HG03108 (cell line): ENCODE data around the gene PSMD3.
A peak's percentile ranks its signal among the peaks of the same experiment; 100 is the strongest.
"Not testable (repeated sequence)": the region's sequence is repeated elsewhere in the genome, so short reads cannot be mapped to it uniquely, and the experiment has no call there.

Experiments
- ATAC-seq: cut with Tn5 transposase; IDR thresholded peaks from one replicate; pipeline ENCODE4 v1.9.1; 2021; ENCODE audit warnings: moderate library complexity; ENCODE audit not compliant: unreplicated experiment

The PSMD3 gene

DNA sequence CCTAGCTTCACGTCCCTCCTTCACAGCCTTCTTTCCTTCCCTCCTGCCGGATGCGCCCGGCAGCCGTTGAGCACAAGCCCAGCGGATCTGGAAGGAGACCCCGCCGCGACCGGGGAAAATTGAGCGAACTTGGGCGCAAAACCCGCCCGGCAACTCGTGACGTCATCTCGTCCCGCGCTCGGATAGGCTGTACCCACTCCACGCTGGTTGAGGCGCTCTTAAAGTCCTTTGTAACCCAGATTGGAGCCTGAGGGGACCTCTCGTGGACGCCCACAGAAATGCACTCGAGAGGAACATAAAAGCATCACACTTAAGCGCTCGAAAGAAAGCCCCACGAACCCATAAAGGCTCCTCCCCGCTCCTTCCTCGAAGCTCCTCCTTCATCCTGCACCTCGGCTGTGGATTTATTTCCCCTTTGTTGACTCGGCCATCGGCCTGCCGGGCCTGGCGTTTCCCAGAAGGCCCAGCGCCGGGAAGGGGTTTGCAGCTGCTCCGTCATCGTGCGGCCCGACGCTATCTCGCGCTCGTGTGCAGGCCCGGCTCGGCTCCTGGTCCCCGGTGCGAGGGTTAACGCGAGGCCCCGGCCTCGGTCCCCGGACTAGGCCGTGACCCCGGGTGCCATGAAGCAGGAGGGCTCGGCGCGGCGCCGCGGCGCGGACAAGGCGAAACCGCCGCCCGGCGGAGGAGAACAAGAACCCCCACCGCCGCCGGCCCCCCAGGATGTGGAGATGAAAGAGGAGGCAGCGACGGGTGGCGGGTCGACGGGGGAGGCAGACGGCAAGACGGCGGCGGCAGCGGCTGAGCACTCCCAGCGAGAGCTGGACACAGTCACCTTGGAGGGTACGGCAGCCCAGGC is at the start of gene PSMD3:
Gene PSMD3 (plus strand): TSS at position 457 of the 856 bp plus-strand sequence. CDS start 164 bp downstream, at position 621.
- ATAC-seq = peak; percentile 90

GRCh38 chr17:39933912-39934311 is 46.7 kb upstream of the PSMD3 start:
- ATAC-seq = no peak

- no peak for ATAC-seq
Measured at GRCh38 chr17:39934324-39934723, 46.3 kb upstream of the PSMD3 start.

GRCh38 chr17:39935909-39936308 is 44.7 kb upstream of the PSMD3 start:
- no peak for ATAC-seq

DNA sequence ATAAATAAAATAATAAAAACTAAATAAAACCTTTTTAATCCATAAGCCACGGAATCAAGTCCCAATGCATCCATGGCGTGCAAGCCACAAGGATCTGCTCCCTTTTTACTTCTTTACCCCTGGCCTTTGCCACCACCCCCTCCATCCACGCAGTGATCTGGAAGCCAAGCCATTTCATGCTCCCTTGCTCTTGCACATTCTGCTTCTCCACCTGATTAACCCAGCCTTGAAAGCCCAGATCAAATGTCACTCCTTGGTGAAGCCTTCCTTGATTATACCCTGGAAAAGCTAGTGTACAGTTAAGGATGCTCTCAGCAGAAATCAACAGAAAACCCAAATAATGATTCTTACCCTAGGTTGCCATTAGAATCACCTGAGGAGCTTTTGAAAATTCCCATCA is 43.2 kb upstream of the PSMD3 start:
- ATAC-seq = no peak

GRCh38 chr17:39938140-39938869 is 42.3 kb upstream of the PSMD3 start:
- peak; percentile 33 for ATAC-seq

- no peak for ATAC-seq
Measured at GRCh38 chr17:39939106-39939505, 41.5 kb upstream of the PSMD3 start.

GRCh38 chr17:39939588-39940419 is 40.8 kb upstream of the PSMD3 start:
- peak; percentile 53 for ATAC-seq

DNA sequence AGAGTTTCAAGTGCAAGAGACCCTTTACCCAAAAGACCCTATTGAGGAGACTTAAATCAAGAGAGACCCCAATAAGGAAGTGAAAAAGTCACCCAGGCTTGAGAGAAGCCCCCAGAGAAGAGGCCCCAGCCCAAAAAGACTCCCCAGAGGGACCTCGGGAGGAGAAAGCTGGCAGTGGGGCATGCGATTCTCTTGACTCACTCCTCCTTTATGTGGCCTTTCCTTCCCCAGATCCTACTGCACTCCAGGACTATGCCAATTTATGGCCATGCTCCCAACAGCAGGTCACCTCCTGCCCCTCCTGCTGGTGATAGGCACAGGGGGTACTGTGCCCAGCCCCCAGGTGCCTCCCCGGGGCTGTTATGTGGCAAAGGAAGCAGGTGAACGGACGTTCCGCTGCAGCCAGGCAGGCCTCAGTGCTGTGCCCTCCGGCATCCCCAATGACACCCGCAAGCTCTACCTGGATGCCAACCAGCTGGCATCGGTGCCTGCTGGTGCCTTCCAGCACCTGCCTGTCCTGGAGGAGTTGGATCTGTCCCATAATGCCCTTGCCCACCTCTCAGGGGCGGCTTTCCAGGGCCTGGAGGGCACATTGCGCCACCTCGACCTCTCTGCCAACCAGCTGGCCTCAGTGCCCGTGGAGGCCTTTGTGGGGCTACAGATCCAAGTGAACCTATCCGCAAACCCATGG is 36.8 kb upstream of the PSMD3 start:
- ATAC-seq = no peak

DNA sequence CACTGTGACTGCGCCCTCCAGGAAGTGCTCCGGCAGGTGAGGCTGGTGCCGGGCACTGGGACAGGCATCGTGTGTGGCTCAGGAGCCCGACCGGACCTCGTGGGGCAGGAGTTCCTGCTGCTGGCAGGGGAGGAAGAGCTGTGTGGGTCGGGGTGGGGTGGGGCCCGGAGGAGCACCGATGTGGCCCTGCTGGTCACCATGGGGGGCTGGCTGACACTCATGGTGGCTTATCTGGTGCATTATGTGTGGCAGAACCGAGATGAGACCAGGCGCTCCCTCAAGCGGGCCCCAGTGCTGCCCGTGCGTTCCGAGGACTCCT is 36.3 kb upstream of the PSMD3 start:
- no peak for ATAC-seq

DNA sequence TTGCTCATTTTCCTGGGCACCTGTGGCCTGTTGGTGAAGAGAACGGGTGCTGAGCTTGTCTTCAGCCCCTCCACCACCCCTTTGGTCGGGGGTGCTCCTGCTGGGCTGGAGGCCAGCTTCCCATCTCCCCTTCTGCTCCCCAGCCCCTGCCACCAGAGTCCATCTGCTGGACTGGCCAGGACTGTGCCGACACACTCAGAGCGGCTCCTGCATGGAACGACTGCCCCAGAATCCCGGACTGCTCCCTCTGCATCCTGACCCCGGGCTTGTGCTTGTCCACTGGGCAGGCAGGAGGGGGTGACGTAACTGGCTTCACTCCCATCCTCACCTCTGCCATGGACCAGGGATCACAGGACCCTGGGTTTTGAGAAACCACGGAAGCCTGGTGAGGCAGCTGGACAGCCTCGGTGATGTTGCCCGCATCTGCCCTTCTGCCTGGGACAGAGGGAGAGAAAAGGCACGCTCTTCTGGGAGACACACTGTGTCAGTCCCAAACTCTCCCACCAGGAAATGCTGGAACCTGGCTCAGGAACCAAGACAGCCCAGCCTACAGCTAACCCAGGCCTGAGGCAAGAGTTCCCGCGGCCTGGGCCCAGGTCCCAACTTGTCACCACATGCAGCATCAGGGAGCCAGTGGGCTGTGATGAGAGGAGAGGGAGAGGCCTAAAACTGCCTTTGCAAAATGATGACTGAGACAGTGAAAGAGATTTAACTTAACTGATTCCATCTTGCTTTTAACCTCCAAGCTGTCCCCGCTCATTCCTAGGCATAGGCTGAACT is 33.9 kb upstream of the PSMD3 start:
- no peak for ATAC-seq

DNA sequence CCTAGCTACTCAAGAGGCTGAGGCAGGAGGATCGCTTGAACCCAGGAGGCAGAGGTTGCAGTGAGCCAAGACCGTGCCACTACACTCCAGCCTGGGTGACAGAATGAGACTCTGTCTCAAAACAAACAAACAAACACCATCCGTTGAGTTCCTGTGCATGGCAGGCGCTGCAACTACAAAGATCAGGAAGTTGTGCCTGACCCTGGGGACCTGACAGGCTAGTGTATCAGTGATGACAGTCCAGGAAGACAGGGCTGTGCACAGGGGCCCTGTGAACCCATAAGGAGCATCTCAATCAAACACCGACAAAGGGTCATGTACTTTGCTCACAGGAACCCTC is 32.1 kb upstream of the PSMD3 start:
- not testable (repeated sequence) for ATAC-seq

GRCh38 chr17:39949028-39949427 is 31.6 kb upstream of the PSMD3 start:
- ATAC-seq = no peak

DNA sequence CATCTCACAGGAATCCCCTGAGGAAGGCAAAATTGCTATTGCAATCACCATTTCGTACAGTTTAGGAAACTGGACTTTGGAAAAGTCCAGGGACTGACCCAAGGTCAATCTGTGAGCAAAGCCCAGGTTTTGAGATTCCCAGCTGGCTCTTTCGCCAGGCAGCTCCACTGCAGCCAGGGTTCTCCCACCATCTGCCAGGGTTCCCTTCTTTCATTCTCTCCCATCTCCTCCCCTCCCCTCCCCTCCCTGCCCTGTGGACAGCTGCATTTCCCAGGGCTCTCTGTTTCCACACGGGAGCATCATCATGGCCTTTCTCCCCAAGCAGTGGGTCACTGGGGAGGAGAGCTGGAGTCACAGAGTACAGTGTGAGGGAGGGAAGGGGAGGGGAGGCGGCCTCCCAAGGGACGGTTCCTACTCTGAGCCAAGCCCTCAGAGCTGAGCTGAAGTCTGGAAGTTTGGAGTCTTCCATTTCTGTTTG is 29.7 kb upstream of the PSMD3 start:
- no peak for ATAC-seq

DNA sequence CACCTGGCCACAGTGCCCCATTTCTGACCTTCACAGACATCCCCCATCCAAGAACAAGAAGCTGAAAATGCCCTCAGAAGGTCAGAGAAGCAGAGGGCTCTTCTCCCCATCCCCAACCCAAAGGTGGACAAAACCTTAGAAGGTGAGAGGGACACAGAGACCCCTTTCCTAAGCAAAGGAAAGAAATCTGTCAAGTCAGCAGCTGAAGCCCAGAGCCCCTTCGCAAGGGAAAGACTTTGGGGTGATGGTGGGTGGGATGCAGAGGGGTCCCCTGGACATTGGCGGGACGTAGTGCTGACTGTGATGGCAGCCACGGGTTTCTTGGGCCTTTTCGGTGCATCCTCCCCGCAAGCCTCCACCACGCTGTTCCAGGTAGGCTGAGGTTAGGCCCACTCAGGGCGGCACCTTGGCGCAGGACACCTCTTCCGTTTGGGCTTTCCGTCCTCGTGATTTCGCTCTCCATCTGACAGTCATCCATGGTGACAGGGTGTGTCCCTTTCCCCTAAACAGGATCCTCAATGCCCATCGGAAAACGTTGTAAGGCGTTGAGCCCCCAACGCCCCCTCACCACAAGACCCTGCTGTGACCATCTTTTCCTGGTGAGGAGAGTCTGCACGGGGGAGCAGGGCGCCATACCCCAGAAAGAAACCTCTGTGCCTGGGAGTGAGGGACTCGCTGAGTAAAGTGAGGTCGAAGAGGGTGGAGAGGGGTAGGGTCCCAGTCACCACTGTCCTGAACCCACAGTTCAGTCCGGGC is 28.5 kb upstream of the PSMD3 start:
- no peak for ATAC-seq

GRCh38 chr17:39952680-39953470 is 27.7 kb upstream of the PSMD3 start:
- peak; percentile 75 for ATAC-seq

DNA sequence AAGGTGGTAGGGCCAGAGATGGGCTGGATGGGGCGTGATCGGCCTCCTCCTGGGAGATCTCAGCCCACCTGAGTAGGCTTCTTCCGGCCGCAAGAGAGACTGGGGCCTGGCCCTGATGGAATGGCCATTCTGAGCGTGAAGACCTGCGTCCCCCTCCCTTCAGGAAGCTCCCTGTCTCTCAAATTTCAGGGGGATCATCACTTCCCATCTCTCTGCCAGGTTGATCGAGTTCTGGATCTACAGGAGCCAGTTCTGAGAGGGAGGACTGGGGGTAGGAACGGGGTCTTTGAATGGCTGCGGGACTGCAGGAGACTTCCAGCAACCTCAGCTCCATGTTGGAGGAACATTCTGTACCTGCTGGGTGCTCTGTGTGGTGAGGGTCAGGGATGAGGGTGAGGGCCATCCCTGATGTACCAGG is 27.1 kb upstream of the PSMD3 start:
- no peak for ATAC-seq

DNA sequence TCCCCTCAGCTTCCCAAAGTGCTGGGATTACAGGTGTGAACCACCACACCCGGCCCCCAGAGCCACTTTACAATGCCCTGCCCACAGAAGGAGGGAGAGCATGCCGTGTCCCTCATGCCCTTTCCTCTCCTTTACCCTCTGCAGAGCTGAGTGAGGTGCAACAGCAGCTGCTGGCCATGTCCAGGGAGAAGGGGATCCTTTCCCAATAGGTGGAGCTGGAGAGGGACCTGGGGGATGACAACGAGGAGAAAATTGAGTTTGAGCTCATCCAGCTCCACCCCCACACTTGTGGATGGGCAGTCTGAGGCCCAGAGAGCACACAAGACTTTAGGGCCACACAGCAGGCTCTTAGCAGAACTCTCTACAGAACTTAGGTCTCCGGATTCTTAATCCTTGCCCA is 25.7 kb upstream of the PSMD3 start:
- no peak for ATAC-seq
